Measurements from ENCODE around the gene ZNF860.
A peak's percentile ranks its signal among the peaks of the same experiment; 100 is the strongest.
"Not testable (repeated sequence)": the region's sequence is repeated elsewhere in the genome, so short reads cannot be mapped to it uniquely, and the experiment has no call there.

ZNF860 gene

GRCh38 chr3:31960793-31961431, 20.6 kb upstream of the ZNF860 start:
- DNase-seq (ENCODE audit: low read depth), result no peak

- no peak for DNase-seq (ENCODE audit: low read depth)
Observed at GRCh38 chr3:31962801-31963205, 18.7 kb upstream of the ZNF860 start.

GRCh38 chr3:31966978-31967591, 14.5 kb upstream of the ZNF860 start:
- no peak for DNase-seq (ENCODE audit: low read depth)

GRCh38 chr3:31967592-31967991, 14.0 kb upstream of the ZNF860 start:
- DNase-seq (ENCODE audit: low read depth), result no peak

GRCh38 chr3:31968369-31968926, 13.1 kb upstream of the ZNF860 start:
- DNase-seq (ENCODE audit: low read depth), result peak; percentile 30

- peak; percentile 80 for DNase-seq (ENCODE audit: low read depth)
Observed at GRCh38 chr3:31968927-31969418, 12.6 kb upstream of the ZNF860 start.

- no peak for DNase-seq (ENCODE audit: low read depth)
Observed at GRCh38 chr3:31971607-31972006, 9.9 kb upstream of the ZNF860 start.

GRCh38 chr3:31973081-31973480, 8.5 kb upstream of the ZNF860 start:
- DNase-seq (ENCODE audit: low read depth), result no peak

- DNase-seq (ENCODE audit: low read depth), result no peak
Observed at GRCh38 chr3:31973837-31974236, 7.7 kb upstream of the ZNF860 start.

- DNase-seq (ENCODE audit: low read depth), result no peak
Observed at GRCh38 chr3:31974471-31974870, 7.1 kb upstream of the ZNF860 start.

- DNase-seq (ENCODE audit: low read depth), result no peak
Observed at GRCh38 chr3:31974964-31975363, 6.6 kb upstream of the ZNF860 start.

- DNase-seq (ENCODE audit: low read depth), result no peak
Observed at GRCh38 chr3:31976302-31976701, 5.2 kb upstream of the ZNF860 start.

- DNase-seq (ENCODE audit: low read depth), result no peak
Observed at GRCh38 chr3:31977736-31978135, 3.8 kb upstream of the ZNF860 start.

- DNase-seq (ENCODE audit: low read depth), result no peak
Observed at GRCh38 chr3:31978553-31978952, 3.0 kb upstream of the ZNF860 start.

- DNase-seq (ENCODE audit: low read depth), result no peak
Observed at GRCh38 chr3:31979001-31979697, 2.4 kb upstream of the ZNF860 start.

GRCh38 chr3:31980530-31981205, 882 bp upstream of the ZNF860 start:
- no peak for DNase-seq (ENCODE audit: low read depth)

GRCh38 chr3:31984321-31984720, 2.8 kb downstream of the ZNF860 start:
- DNase-seq (ENCODE audit: low read depth), result no peak

- DNase-seq (ENCODE audit: low read depth), result no peak
Observed at GRCh38 chr3:31985831-31986230, 4.3 kb downstream of the ZNF860 start.

- DNase-seq (ENCODE audit: low read depth), result no peak
Observed at GRCh38 chr3:31988271-31988670, 6.7 kb downstream of the ZNF860 start.

- not testable (repeated sequence) for DNase-seq (ENCODE audit: low read depth)
Observed at GRCh38 chr3:31992995-31993394, 11.4 kb downstream of the ZNF860 start.

- no peak for DNase-seq (ENCODE audit: low read depth)
Observed at GRCh38 chr3:31993843-31994242, 12.3 kb downstream of the ZNF860 start.

GRCh38 chr3:31995026-31995425, 13.5 kb downstream of the ZNF860 start:
- not testable (repeated sequence) for DNase-seq (ENCODE audit: low read depth)
